GM12875 (cell line): ENCODE data around the gene TMUB1.
A peak's percentile ranks its signal among the peaks of the same experiment; 100 is the strongest.

Experiments used
- H3K4me3 ChIP-seq: one replicate; pipeline ENCODE4 v1.5.1; 2011; ENCODE audit warnings: low read depth, low read length, control low read depth
- CTCF ChIP-seq: IDR thresholded peaks from 2 replicates; pipeline ENCODE4 v1.5.1; 2011; ENCODE audit warnings: low read depth, mild to moderate bottlenecking, control low read depth, inconsistent platforms, low read length, moderate library complexity, borderline replicate concordance; ENCODE audit not compliant: insufficient read depth

TMUB1 gene

GRCh38 chr7:151057506-151057988 lies 25.7 kb downstream of the TMUB1 start, which contains the start of gene CDK5:
Gene CDK5, minus strand, starts transcription at chr7:151057897. Its CDS starts 49 bp downstream, at chr7:151057848.
- TF ChIP-seq CTCF, result no peak
- H3K4me3 ChIP-seq, result peak within 1 kb of the TSS; percentile 88

DNA sequence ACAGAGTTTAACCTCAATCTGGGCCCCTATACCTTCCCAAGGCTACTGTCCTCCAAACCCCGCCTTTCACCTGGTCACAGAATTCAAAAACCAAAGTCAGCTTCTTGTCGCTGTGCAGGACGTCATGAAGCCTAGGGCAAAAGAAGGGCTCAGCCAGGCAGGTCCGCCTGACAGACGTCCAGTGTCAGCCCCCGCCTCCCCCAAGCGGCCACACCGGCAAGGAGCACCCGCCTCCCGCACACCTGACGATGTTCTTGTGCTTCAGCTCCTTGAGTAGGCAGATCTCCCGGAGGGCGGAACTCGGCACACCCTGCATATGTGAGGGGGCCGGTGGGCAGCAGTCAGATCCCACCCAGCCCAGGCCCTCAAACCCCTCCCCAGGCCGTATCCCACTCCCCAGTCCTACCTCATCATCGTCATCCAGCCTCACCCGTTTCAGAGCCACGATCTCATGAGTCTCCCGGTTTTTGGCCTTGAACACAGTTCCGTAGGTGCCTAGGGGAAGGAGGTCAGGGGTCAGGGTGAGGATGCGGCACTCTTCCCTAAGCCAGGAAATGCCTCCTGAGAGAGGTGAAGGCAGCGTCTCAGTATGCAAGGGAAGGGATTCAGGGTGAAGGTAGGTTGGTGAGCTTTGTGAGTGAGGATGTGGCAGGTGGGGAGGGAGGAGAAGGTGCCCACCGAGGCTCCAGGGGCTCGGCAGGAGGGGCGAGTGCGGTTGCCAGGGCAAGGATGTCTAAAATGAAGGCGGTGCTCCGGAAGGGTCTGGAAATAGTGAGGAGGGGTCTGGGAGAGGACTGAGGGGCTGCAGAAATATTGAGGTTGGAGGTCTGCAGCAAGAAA lies 26.4 kb downstream of the TMUB1 start:
- no peak for TF ChIP-seq CTCF
- H3K4me3 ChIP-seq, result peak overlapping the region; percentile 88

GRCh38 chr7:151056283-151056665 lies 27.0 kb downstream of the TMUB1 start:
- no peak overlapping the region for H3K4me3 ChIP-seq
- no peak for TF ChIP-seq CTCF

DNA sequence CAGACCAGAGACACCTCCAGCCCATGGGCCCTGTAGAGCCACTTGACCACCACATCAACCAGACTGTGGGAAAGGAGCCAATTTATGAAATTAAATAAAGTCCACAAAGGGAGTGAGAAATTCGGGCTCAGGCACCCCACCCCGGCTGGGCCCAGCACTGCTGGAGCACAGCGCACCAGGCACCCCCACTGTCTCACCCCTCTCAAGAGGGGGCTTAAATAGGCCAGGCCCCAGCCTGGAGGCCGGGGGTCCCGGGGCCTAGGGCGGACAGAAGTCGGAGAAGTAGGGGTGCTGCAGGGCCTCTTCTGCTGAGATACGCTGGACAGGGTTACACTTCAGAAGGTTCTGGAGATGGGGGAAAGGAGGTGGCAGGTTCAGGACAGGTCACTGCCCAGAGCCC lies 29.5 kb downstream of the TMUB1 start:
- no peak overlapping the region for H3K4me3 ChIP-seq
- TF ChIP-seq CTCF, result no peak

DNA sequence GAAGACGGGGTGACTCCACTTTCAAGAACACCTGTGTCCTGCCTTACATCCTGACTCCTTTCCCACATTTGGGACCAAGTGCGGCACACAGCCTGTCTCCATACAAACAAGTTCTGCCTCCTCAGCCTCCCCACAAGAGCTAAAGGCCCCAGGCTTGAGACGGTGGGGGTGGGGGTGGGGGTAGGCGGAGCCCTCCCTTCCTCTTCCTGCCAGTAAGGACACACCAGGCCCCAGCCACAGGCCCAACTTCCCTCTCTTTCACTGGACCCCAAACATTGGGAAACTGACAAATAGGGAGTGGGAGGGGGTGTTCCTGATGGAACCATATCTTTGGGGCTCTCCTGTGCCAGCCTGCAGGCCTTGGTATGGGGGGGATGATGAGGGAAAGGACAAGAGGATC lies 30.2 kb downstream of the TMUB1 start:
- TF ChIP-seq CTCF, result no peak

GRCh38 chr7:151051108-151051507 lies 32.2 kb downstream of the TMUB1 start:
- no peak overlapping the region for H3K4me3 ChIP-seq

More for the DNA sequence above, 30.2 kb downstream of the TMUB1 start:
- H3K4me3 ChIP-seq, result no peak overlapping the region

More at GRCh38 chr7:151051108-151051507, 32.2 kb downstream of the TMUB1 start:
- no peak for TF ChIP-seq CTCF
